8988T (cell line): ENCODE data around the gene OR4D9.

Experiments used
- DNase-seq: peaks from one replicate; pipeline ENCODE4 v3.0.0; 2011

The OR4D9 gene

DNA sequence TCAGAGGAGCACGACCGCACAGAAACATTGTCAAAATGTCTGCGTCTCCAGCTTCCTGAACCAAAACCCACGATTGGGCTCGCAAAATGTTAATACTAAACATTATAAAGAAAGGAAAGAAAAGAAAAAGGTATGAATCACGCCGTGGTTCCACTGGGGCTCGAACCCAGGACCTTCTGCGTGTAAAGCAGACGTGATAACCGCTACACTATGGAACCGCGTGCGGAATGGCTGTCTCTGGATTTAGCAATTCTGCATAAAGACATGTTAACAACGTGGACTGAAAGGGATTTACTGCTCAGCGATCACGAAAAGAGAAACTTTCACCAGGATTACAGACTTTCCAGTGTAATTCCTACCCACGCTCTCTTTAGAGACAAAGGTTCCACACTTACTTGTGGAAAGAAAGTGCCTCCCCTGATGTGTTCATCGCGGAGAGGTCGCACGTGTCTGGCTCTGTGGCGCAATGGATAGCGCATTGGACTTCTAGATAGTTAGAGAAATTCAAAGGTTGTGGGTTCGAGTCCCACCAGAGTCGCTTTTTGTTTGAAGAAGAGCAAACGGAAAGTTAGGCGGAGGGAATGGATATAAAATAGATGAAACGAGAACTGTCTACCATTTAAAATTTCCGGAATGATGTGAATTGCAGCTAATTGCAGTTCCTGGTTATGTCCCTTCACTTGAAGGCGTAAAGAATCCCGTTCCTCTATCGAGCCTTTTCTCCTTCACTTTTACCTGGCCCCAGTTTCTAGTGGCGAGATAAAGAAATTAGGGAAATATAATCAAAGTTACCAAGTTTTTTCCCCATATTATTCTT, 39.7 kb downstream of the OR4D9 start:
- DNase-seq: no peak

DNA sequence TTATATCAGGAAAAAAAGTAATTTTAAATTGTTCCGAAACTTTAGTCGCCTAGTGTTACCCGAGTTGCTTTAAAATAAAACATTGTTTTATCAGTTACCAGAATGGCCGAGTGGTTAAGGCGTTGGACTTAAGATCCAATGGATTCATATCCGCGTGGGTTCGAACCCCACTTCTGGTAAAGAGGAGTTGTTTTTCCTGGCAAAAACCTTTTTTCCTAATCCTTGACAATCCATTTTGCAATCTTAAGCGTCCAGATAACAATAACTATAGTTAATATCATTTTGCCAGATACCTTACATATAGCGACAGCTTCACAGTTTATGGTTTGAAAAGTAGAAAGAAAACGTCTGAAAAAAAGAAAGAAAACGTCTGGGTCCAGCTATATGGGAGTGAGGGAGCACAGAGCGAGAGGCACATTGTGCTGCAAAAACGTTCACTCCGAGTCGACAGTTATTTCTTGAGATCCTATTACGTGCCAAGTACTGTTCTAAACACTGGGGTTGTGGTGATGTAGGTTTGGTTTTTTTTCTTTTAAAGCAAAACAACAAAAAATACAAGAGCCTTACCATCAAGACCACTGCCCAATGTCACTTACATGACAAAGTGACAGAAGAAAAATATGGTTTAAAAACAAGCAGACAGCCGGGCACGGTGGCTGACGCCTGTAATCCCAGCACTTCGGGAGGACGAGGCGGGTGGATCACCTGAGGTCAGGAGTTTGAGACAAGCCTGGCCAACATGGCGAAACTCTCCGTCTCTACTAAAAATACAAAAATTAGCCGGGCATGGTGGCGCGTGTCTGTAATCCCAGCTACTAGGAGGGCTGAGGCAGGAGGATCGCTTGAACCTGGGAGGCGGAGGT, 40.6 kb downstream of the OR4D9 start:
- DNase-seq: no peak

DNA sequence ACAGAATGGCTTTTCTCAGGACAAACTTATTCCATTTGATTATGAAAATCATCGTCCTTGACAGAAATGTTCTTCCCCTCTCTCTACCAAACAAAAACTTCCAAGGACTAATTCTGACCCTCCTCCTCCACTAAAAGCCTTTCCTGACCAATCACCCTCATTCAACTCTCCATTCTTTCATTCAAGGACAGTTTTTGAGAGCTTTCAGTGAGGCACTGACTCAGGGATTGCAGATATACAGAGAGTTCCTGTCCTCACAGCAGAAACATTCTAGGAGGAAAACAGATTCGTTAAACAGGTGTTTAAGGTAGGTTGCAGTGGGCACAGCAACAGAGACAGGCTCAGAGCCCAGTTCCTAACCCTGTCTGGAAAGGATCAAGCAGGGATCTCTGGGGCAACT, 41.5 kb downstream of the OR4D9 start:
- DNase-seq: no peak

DNA sequence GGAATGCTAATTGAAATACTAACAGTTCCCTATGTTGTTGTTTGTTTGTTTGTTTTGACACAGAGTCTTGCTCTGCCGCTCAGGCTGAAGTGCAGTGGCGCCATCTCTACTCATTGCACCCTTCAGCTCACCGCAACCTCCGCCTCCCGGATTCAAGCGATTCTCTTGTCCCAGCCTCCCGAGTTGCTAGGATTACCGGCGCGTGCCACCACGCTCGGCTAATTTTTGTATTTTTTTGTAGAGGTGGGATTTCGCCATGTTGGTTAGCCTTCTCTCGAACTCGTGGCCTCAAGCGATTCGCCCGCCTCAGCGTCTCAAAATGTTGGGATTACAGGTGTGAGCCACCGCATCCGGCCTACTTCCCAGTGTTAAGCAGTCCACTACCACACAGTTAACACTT, 42.0 kb downstream of the OR4D9 start:
- DNase-seq: no peak

DNA sequence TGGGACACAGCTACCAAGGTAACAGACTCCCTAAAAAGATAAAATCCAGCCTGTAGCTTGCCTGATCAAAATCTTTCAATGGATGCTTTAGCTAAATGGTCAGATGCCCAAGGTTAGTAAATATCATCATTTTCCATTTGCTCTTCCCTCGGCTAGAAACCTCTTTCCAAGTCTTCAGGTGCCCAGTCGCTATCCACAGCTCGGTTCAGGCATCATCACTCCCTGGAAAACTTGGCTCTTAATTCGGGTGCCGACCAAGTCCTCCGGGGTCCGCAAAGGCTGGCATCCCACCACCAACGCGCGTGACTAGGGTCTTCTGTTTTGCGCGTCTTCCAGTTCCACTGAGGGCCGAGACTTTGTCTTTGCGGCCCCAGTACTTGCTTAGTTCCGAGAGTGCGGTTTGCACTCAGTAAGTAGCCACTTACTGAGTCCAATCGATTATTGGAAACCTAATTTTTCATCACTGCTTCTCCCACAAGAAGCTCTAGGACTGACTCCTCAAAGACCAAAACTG, 44.3 kb downstream of the OR4D9 start:
- no peak for DNase-seq

DNA sequence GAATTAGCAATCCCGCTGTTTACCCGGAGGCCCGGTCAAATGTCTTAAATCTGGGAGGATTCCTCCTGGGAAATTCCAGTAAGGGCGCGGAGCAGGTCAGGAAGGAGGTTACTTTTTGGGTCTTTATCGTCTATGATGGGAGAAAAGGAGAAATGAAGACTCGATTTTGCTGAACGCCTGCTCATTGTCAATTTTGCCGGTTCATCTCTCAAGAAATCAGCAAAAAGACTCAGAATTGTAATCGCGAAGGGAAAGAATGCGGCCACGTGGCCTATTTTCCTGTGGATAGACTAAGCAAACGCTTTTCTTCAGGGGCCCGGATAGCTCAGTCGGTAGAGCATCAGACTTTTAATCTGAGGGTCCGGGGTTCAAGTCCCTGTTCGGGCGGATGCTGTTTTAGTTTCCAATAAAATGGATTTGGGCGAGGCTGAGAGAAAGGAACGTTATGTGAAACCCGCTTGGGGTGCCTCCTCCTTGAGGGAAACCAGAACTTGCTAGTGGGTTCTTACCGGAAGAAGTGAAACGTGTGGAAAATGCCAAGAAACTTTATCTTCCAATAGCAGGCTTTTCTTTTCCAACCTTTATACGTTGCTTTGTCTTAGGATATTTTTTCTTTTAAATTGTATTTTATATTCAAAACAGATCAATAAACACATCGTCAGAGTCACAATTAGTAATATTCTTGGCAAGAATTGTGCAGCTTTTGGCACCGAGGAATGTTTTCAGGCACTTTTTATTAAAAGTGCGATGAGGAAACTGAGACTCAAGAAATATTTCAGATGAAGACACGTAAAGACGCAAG, 45.0 kb downstream of the OR4D9 start:
- DNase-seq: no peak

DNA sequence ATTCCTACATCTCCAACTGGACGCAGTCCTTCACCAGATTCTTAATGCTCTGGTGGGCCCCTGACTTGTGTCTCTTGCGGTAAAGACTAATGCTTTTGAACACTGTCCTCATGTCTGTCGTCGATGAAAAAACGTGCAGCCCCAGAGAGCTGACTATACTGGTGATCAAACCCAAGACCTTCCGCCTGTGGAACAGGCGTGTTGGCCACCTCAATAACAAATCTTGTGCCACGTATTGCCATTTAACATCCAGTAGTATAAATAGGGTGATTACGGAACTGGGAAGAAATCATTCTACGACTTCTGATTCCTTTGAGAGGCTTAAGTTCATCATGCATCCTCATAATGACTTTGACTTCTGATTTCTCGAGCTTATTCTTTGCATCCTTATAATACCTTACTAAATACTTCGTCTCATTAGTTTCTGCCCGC, 45.6 kb downstream of the OR4D9 start:
- no peak for DNase-seq

DNA sequence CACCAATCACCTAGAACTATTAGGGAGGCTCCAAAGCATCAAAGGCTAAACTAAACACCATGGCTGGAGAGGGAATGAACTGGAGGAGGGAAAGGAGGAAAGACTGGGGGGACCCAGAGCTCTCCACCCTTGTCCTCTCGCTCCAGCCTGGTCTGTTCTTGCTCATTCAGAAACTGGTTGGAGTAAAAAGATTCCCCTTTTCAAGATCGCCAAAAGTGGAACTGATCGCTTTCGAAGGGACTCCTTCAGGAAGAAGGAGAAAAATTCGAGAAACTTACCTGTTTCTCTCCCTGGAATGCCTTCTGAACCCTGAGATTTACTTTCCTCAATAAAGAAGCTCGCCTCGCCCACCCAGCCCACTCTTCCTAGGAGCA, 46.9 kb downstream of the OR4D9 start:
- DNase-seq: no peak

DNA sequence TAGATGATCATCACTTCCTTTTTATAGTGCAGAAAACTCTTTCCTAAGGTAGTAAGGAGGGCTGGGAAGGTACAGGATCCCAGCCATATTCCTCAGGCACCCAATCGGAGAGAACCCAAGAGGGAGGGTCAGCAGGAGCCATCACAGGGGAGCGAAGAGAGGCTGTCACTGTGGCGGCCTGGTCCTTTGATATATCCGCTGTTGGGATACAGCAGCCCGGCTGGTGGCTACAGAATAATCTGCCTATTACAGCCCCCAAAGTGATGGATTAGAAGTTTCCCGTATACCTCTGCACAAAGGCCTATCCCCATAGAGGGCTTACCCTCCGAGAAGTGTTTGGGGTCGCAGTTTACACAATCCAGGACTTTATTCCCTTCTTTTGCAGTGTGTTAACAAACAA, 48.5 kb downstream of the OR4D9 start:
- no peak for DNase-seq

DNA sequence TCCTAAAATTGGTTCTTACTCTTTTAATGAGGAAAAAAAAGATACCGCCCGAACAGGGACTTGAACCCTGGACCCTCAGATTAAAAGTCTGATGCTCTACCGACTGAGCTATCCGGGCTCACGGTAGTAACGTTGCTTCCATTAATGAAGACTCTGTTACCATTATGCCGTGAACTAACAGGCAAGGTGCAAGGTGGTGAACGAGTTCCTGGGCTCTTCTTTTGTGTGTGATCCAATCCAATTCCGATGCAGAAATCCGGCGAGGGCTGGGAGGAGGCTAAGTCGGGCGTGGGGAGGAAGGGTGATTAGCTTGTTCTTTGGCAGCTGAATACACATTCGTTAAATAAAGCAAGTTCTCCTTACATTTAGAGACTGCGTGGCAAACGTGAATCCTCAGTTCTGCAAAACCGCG, 49.0 kb downstream of the OR4D9 start:
- no peak for DNase-seq

DNA sequence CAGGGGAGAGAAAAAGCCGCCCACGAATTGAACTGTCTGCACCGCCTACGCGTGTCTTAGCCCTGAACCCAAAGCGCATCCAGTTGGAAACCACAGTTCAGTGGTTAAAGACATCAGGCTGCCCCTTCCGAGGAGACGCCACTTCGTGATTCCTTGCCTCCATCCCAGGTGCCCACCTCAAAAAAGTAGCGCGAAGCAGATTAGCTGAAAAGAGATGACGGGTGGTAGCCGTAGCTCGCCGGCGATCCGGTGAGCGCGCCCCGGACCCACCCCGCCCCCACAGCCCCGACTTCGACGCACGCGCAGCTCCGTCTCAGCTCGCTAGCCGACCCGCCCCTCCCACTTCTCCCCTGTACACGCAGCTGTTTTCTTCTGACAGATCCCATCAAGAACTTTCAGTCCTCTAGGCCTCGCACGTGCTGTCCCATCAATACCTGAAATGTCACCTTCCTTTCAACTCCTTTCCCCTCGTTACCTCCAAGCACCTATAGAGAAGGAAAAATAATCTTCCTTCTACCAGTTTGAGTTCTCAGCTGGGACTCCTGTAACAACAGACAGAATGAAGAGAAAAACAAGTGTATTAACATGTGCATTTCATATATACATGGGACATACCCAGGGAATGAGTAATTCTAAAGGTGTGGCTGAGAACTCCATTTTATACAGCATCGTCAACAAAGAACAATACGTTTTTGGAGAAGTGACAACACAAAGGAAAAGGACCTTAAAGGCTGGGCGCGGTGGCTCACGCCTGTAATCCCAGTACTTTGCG, 49.5 kb downstream of the OR4D9 start:
- DNase-seq: peak; percentile 66

DNA sequence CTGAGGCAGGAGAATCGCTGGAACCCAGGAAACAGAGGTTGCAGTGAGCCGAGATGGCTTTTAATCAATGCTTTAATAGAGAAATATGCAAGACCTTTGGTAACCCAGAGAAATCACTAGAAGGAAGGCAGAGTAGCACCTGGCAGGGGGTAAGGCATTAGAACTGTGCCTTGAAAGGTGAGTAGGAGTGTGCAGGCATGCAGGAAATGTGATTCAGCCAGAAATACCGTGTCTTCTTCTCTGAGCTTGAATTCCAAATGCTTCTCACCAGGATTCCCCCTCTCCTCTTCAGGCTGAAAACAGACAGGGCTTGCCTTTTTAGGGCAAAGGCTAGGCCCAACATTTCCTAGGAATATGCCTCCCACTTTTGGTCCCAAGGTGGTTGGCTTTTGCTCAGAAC, 51.0 kb downstream of the OR4D9 start:
- DNase-seq: no peak
